Muscle of leg (tissue), 11 donors: ENCODE measurements around the gene SPATA1. TPM values are rescaled to one million over a fixed set of nuclear protein-coding genes. Genes with fewer than 3 reads are reported as not detected.
A peak's percentile ranks its signal among the peaks of the same experiment; 100 is the strongest.

ENCODE experiments used
- DNase-seq: peaks from one replicate; pipeline ENCODE4 v3.0.0; 2013
- H3K27ac ChIP-seq: one replicate; pipeline ENCODE4 v1.5.1; 2013; ENCODE audit warnings: mild to moderate bottlenecking, low read length, control low read depth
- H3K27me3 ChIP-seq: one replicate; pipeline ENCODE4 v1.6.1; 2013; ENCODE audit warnings: low read length; ENCODE audit not compliant: control insufficient read depth, insufficient read depth
- H3K36me3 ChIP-seq: one replicate; pipeline ENCODE4 v1.6.1; 2013; ENCODE audit warnings: low read length; ENCODE audit not compliant: control insufficient read depth, insufficient read depth
- H3K4me1 ChIP-seq: one replicate; pipeline ENCODE4 v1.6.1; 2013; ENCODE audit warnings: low read length; ENCODE audit not compliant: control insufficient read depth, insufficient read depth
- H3K4me3 ChIP-seq: one replicate; pipeline ENCODE4 v1.5.1; 2013; ENCODE audit warnings: low read length, control low read depth
- H3K9me3 ChIP-seq: replicated peaks from 2 replicates; pipeline ENCODE4 v1.6.1; 2013; ENCODE audit warnings: low read depth, low read length; ENCODE audit not compliant: control insufficient read depth
- WGBS: methylation state at CpG from one replicate; pipeline ENCODE4 v1.1.5; 2013; ENCODE audit warnings: missing lambda C conversion rate; ENCODE audit not compliant: insufficient coverage; 5-methylcytosine and 5-hydroxymethylcytosine counted together
- polyA plus RNA-seq, 8 donors: library from polyadenylated mRNA; unstranded; fragments of 120-200 nt; gene quantifications; one replicate each; pipeline versions ENCODE4 v1.2.1 to v1.2.3, GENCODE V29; 2013; ENCODE audit warnings: inconsistent platforms in 1 of 8, low replicate concordance in 1 of 8; ENCODE audit not compliant: insufficient read length in 8 of 8, insufficient read depth in 1 of 8
- total RNA-seq: library from RNA; stranded (reverse); fragments of 120-200 nt; gene quantifications from one replicate; pipeline ENCODE4 v1.2.4, GENCODE V29; 2013

SPATA1 gene
- total and polyA plus RNA-seq, 9 donors = 0.49 to 3.0 (median 1.8) TPM

- WGBS = no CpG with 5 or more reads among the region's 1 CpG
- H3K36me3 ChIP-seq = peaks cover 3% of the 10 kb centered on the region
- peaks cover 8% of the 10 kb centered on the region for H3K4me1 ChIP-seq
- H3K27ac ChIP-seq = no peak overlapping the region
- no peak overlapping the region for H3K4me3 ChIP-seq
- peaks cover 3% of the 10 kb centered on the region for H3K9me3 ChIP-seq
- DNase-seq = no peak
- no peaks in the 10 kb centered on the region for H3K27me3 ChIP-seq
Measured at GRCh38 chr1:84508510-84508909, 2.3 kb downstream of the SPATA1 start.

DNA sequence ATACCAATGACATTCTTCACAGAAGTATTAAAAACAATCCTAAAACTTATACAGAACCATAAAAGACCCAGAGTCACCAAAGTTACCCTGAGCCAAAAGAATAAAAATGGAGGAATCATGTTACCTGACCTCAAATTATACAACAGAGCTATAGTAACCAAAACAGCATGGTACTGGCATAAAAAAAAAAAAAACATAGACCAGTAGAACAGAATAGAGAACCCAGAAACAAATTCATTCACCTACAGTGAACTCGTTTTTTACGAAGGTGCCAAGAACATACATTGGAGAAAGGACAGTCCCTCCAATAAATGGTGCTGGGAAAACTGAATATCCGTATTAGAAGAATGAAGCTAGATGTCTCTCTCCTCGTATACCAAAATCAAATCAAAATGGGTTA is 2.8 kb downstream of the SPATA1 start:
- H3K27ac ChIP-seq = no peak overlapping the region
- no peak overlapping the region for H3K4me3 ChIP-seq
- H3K9me3 ChIP-seq = peaks cover 3% of the 10 kb centered on the region
- WGBS = no CpG with 5 or more reads among the region's 4 CpGs
- H3K36me3 ChIP-seq = no peaks in the 10 kb centered on the region
- peaks cover 4% of the 10 kb centered on the region for H3K4me1 ChIP-seq
- DNase-seq = no peak
- H3K27me3 ChIP-seq = no peaks in the 10 kb centered on the region

DNA sequence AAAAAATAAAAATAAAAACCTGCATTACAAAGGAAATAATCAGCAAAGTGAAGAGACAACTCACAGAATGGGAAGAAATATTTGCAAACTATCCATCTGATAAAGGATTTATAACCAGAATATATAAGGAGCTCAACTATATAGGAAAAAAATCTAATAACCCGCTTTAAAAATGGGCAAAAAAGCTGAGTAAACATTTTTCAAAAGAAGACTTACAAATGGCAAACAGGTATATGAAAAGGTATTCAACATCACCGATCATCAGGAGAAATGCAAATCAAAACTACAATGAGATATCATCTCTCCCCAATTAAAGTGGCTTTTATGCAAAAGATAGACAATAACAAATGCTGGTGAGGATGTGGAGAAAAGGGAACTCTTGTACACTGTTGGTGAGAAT is 4.0 kb downstream of the SPATA1 start:
- no peaks in the 10 kb centered on the region for H3K36me3 ChIP-seq
- no peak for DNase-seq
- WGBS = no CpG with 5 or more reads among the region's 2 CpGs
- H3K4me3 ChIP-seq = no peak overlapping the region
- H3K27me3 ChIP-seq = no peaks in the 10 kb centered on the region
- no peak overlapping the region for H3K27ac ChIP-seq
- peaks cover 3% of the 10 kb centered on the region for H3K9me3 ChIP-seq
- no peaks in the 10 kb centered on the region for H3K4me1 ChIP-seq

- no CpG with 5 or more reads among the region's 3 CpGs for WGBS
- Histone ChIP-seq H3K27ac (no peak overlapping the region), H3K4me1 (no peaks in the 10 kb centered on the region), H3K4me3 (no peak overlapping the region), H3K36me3 (no peaks in the 10 kb centered on the region), H3K9me3 (peaks cover 3% of the 10 kb centered on the region), H3K27me3 (no peaks in the 10 kb centered on the region)
- no peak for DNase-seq
Measured at GRCh38 chr1:84510668-84511067, 4.5 kb downstream of the SPATA1 start.

GRCh38 chr1:84524590-84524989 is 18.4 kb downstream of the SPATA1 start:
- Histone ChIP-seq H3K27me3 (no peaks in the 10 kb centered on the region), H3K27ac (no peak overlapping the region), H3K36me3 (no peaks in the 10 kb centered on the region), H3K4me1 (no peaks in the 10 kb centered on the region), H3K9me3 (no peaks in the 10 kb centered on the region), H3K4me3 (no peak overlapping the region)
- no peak for DNase-seq

DNA sequence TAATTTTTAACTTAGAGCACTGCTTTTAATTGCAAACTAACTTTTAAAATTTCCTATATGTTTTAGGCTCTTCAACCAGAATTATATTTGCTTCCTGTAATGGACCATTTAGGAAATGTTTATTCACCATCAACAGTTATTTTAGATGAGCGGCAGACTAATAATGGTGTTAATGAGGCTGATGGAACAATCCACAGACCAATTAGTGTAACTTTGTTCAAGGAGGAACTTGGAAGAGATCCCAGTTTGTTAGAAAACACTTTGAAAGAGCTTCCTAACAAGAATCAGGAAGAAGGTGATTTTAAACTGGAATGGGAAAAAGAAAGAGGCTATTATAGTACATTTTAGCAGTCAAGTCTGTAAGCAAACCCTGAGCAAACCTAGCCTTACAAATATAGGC is 19.6 kb downstream of the SPATA1 start:
- H3K36me3 ChIP-seq = no peaks in the 10 kb centered on the region
- H3K27me3 ChIP-seq = no peaks in the 10 kb centered on the region
- no CpG with 5 or more reads among the region's 1 CpG for WGBS
- no peak overlapping the region for H3K4me3 ChIP-seq
- no peak overlapping the region for H3K27ac ChIP-seq
- H3K4me1 ChIP-seq = no peaks in the 10 kb centered on the region
- peak; percentile 26 for DNase-seq
- no peaks in the 10 kb centered on the region for H3K9me3 ChIP-seq

DNA sequence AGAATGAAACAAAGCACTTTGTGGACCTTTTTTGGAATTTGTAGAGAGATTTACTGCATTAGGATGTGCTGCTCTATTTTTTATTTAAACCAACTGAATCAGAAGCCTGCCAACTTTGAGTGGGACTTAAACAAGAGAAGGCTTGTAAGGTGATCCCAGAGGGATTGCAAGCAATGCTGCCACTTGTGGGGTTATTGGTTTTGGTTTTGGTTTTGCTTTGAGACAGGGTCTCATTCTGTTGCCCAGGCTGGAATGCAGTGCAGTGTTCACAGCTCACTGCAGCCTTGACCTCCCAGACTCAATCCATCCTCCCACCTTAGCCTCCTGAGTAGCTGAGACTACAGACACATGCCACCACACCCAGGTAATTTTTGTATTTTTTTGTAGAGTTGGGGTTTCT is 32.4 kb downstream of the SPATA1 start:
- no peaks in the 10 kb centered on the region for H3K4me1 ChIP-seq
- no peak overlapping the region for H3K4me3 ChIP-seq
- no peaks in the 10 kb centered on the region for H3K9me3 ChIP-seq
- no peak for DNase-seq
- no peaks in the 10 kb centered on the region for H3K36me3 ChIP-seq
- H3K27ac ChIP-seq = no peak overlapping the region
- no peaks in the 10 kb centered on the region for H3K27me3 ChIP-seq

GRCh38 chr1:84539972-84540371 is 33.8 kb downstream of the SPATA1 start:
- DNase-seq = no peak
- Histone ChIP-seq H3K27me3 (no peaks in the 10 kb centered on the region), H3K4me1 (no peaks in the 10 kb centered on the region), H3K27ac (no peak overlapping the region), H3K4me3 (no peak overlapping the region), H3K36me3 (no peaks in the 10 kb centered on the region), H3K9me3 (no peaks in the 10 kb centered on the region)
- WGBS = no CpG with 5 or more reads among the region's 3 CpGs

GRCh38 chr1:84540759-84541158 is 34.6 kb downstream of the SPATA1 start:
- Histone ChIP-seq H3K36me3 (no peaks in the 10 kb centered on the region), H3K4me1 (no peaks in the 10 kb centered on the region), H3K9me3 (no peaks in the 10 kb centered on the region), H3K27ac (no peak overlapping the region), H3K4me3 (no peak overlapping the region), H3K27me3 (no peaks in the 10 kb centered on the region)
- WGBS = no CpG with 5 or more reads among the region's 1 CpG
- no peak for DNase-seq

- DNase-seq = no peak
- Histone ChIP-seq H3K27me3 (no peaks in the 10 kb centered on the region), H3K9me3 (no peaks in the 10 kb centered on the region), H3K36me3 (no peaks in the 10 kb centered on the region), H3K27ac (no peak overlapping the region), H3K4me1 (no peaks in the 10 kb centered on the region), H3K4me3 (no peak overlapping the region)
- no CpG with 5 or more reads among the region's 4 CpGs for WGBS
Measured at GRCh38 chr1:84541679-84542078, 35.5 kb downstream of the SPATA1 start.

- Histone ChIP-seq H3K27ac (no peak overlapping the region), H3K27me3 (no peaks in the 10 kb centered on the region), H3K4me1 (no peaks in the 10 kb centered on the region), H3K4me3 (no peak overlapping the region), H3K9me3 (no peaks in the 10 kb centered on the region), H3K36me3 (no peaks in the 10 kb centered on the region)
- DNase-seq = peak; percentile 60
- WGBS = no CpG with 5 or more reads among the region's 2 CpGs
Measured at GRCh38 chr1:84550826-84551225, 44.6 kb downstream of the SPATA1 start.
